ENCODE measurements around the gene PRAC1. TPM values are rescaled to one million over a fixed set of nuclear protein-coding genes. Genes with fewer than 3 reads are reported as not detected.

The PRAC1 gene
- total and polyA plus RNA-seq, 2 of the 8 experiments (the other 6 are each of a cell fraction or from before 2014, with no cell fraction given): not detected

DNA sequence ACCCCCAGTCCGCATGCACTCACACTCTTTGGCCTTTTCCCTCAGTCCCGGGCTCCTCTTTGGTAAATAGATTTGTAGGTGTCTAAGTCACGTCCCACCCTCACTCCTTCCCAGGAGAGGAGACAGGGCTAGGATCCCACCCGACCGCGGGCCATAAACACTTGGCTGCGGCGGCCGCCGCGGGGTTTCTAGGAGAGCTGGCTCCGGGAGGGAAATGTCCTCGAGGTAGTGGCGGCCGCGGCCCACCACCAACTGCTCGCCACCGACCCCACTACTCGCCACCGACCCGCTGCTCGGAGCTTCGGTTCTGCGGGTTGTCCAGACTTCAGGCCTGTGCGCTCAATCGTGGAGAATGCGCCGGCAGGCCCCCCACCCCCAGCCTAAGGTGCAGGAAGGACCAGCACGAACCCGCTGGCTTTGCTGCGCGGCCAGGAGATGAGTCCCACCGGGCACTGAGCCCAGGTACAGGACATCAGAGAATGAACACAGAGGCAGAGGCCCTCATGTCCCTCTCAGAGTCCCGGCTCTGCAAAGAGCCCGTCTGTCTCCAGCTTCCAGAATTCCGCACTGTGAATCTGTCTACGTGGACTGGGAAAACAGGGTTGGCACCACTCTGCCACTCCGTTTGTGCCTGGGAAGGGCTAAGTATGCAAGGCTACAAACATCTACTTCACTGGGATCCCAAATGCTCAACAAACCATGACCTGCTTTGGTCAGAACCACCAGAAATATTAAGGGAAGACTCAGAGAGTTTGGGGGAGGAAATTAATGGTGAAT lies 3.2 kb upstream of the PRAC1 start:
- 22% methylated on average over 37 of the region's 38 CpGs; no CpG with 5 or more reads in 1 of the 2 experiments for WGBS, 2 experiments (ENCODE audit: extremely low coverage in 1 of 2, insufficient coverage in 1 of 2, insufficient read length in 1 of 2, insufficient replicate concordance in 2 of 2, low coverage in 1 of 2, low lambda C conversion rate in 2 of 2, missing lambda C conversion rate in 1 of 2)
- peak; percentile 94 for TF ChIP-seq SUZ12 (IDR thresholded peaks at IDR 0.05; ENCODE audit: low read length)
- TF ChIP-seq RNF2 (IDR thresholded peaks at IDR 0.05; ENCODE audit: borderline replicate concordance, low read depth, low read length, missing control alignments, poor library complexity, severe bottlenecking): peak; percentile 82
- no peak for TF ChIP-seq SP1 (IDR thresholded peaks at IDR 0.05; ENCODE audit: low read depth, low read length)
- TF ChIP-seq EZH2 (IDR thresholded peaks at IDR 0.05; ENCODE audit: low read depth, low read length, severe bottlenecking): peak; percentile 98
- TF ChIP-seq CEBPB (IDR thresholded peaks at IDR 0.05; ENCODE audit: low read depth, low read length): no peak
- Histone ChIP-seq H2BK12ac (ENCODE audit: low read depth, low read length) (no peak overlapping the region), H3K79me2 (ENCODE audit: control insufficient read depth in 1 of 2, insufficient read depth in 2 of 2, low read length in 2 of 2) (no peaks in the 10 kb centered on the region), H4K5ac (ENCODE audit: insufficient read length, low read depth, low read length) (no peak overlapping the region), H3K4me2 (ENCODE audit: insufficient read depth in 1 of 2, low read depth in 2 of 2, low read length in 2 of 2) (no peak overlapping the region), H3K9me3 (ENCODE audit: insufficient read depth in 2 of 2, low read depth in 1 of 2, low read length in 1 of 2) (no peaks in the 10 kb centered on the region), H3K4me1 (replicated peaks in 1 of 4; ENCODE audit: control insufficient read depth in 3 of 4, insufficient read depth in 4 of 4, low read length in 3 of 4) (peaks cover 8 to 25% (median 9%) of the 10 kb centered on the region in 4 experiments; a peak in 6 of 7 replicates), H4K91ac (replicated peaks; ENCODE audit: insufficient read length, low read length) (no peak overlapping the region), H3K56ac (replicated peaks; ENCODE audit: insufficient read length, low read depth, low read length) (no peak overlapping the region), H4K20me1 (replicated peaks in 1 of 2; ENCODE audit: control insufficient read depth in 1 of 2, insufficient read depth in 2 of 2, low read length in 2 of 2) (peaks cover 21 to 41% of the 10 kb centered on the region in 2 experiments), H2BK15ac (ENCODE audit: low read length) (0 out of 2 replicates have a peak overlapping the region, but pooled peaks have one; percentile 46), H2AFZ (ENCODE audit: low read length) (no peak overlapping the region), H3K4ac (replicated peaks; ENCODE audit: insufficient read length, low read depth, low read length) (no peak overlapping the region), H2BK120ac (replicated peaks; ENCODE audit: low read depth, low read length) (no peak overlapping the region), H3K79me1 (ENCODE audit: low read depth, low read length) (no peaks in the 10 kb centered on the region; the same call in 1 of the 2 replicates), H4K8ac (ENCODE audit: extremely low read depth, insufficient read depth, low read length) (peak overlapping the region; percentile 20; the same call in 1 of the 2 replicates), H2AK5ac (ENCODE audit: low read depth, low read length) (0 out of 2 replicates have a peak overlapping the region, but pooled peaks have one; percentile 9), H3K18ac (ENCODE audit: extremely low read depth, low read length) (no peak overlapping the region), H3K27ac (ENCODE audit: low read depth, low read length) (no peak overlapping the region), H3K4me3 (ENCODE audit: extremely low read depth in 1 of 4, insufficient read depth in 2 of 4, low read depth in 3 of 4, low read length in 4 of 4) (no peak overlapping the region), H2BK20ac (ENCODE audit: low read length) (no peak overlapping the region), H3K9ac (replicated peaks in 1 of 4; ENCODE audit: extremely low read depth in 1 of 4, low read depth in 3 of 4, low read length in 3 of 4) (no peak overlapping the region), H2BK5ac (ENCODE audit: low read depth, low read length) (no peak overlapping the region), H3K27me3 (replicated peaks in 1 of 4; ENCODE audit: control insufficient read depth in 3 of 4, extremely low read depth in 1 of 4, insufficient read depth in 3 of 4, low read length in 3 of 4) (peaks cover 99 to 100% (median 100%) of the 10 kb centered on the region in 4 experiments), H3K23me2 (ENCODE audit: low read depth, low read length) (no peaks in the 10 kb centered on the region), H3K36me3 (ENCODE audit: control insufficient read depth in 2 of 4, insufficient read depth in 4 of 4, low read length in 3 of 4) (peaks cover 0 to 2% (median 0%) of the 10 kb centered on the region in 4 experiments; a peak in 1 of 8 replicates), H3K23ac (ENCODE audit: insufficient read length) (no peak overlapping the region), H3K14ac (ENCODE audit: insufficient read length) (no peak overlapping the region)
- CTCF ChIA-PET (ENCODE audit: partially characterized antibody): interaction anchor here (0.6 to 13.5 kb wide), 39 partner anchors 11 to 507 kb away, joined by 3 to 147 read pairs (median 9); no protein-coding TSS in a partner anchor
- no peak for FAIRE-seq
- POLR2A ChIA-PET (ENCODE audit: partially characterized antibody): interaction anchor here (1.2 kb wide), 1 partner anchor 16 kb away, joined by 3 read pairs; no protein-coding TSS in a partner anchor
- DNase-seq (ENCODE audit: low read depth in 1 of 2, low spot score in 2 of 2): no peak
